ENCODE data around the gene PCYT2.

PCYT2 gene

DNA sequence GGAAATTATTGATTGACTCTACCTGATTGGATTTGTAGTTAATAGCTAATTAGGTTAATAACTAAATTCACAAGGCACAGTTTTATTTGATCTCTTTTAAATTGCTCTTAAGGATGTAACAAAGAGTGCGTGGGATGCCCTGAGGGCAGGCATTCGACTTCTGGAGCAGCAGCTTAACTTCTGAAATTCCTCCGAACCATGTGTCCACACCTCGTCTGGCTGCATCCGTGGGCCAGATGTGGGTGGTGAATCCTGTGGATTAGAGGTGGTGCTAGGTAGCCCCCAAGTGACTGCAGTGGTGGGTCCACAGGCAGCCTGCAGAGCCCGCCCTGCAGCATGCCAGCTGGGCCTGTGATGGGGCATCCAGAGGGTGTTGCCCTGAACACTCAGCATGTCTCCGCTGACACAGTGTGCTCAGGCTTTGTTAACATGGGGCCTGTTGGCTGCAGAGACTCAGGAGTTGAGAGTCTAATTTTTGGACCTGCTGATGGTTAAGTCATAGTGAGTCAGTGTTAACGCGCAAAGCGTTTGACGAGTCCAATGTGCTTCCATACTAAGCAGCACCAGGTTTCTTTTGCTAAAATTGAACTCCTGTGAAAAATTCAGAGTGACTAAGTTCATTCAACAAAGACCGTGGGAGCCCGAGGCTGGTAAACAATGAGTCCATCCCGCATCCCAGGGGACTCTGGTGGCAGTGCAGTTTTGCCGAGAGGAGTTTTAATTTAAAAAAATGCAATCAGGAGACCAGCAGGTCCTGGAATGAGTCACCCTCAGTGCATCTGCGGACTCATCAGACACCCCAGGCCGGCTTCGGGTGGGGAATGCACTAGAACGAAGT lies 13.0 kb downstream of the PCYT2 start:
- no peak for DNase-seq

DNA sequence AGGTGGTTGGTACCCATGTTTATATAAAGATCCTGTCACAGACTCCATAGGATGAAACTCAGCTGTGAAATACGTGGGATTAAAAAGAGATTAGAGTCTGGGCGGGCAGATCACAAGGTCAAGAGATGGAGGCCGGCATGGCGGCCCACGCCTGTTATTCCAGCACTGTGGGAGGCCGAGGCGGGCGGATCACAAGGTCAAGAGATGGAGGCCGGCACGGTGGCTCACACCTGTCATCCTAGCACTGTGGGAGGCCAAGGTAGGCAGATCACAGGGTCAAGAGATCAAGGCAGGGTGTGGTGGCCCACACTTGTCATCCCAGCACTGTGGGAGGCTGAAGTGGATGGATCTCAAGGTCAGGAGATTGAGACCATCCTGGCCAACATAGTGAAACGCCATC lies 15.8 kb downstream of the PCYT2 start:
- no peak for DNase-seq

- DNase-seq, result no peak
Observed at GRCh38 chr17:81891303-81891552, 20.0 kb downstream of the PCYT2 start.

DNA sequence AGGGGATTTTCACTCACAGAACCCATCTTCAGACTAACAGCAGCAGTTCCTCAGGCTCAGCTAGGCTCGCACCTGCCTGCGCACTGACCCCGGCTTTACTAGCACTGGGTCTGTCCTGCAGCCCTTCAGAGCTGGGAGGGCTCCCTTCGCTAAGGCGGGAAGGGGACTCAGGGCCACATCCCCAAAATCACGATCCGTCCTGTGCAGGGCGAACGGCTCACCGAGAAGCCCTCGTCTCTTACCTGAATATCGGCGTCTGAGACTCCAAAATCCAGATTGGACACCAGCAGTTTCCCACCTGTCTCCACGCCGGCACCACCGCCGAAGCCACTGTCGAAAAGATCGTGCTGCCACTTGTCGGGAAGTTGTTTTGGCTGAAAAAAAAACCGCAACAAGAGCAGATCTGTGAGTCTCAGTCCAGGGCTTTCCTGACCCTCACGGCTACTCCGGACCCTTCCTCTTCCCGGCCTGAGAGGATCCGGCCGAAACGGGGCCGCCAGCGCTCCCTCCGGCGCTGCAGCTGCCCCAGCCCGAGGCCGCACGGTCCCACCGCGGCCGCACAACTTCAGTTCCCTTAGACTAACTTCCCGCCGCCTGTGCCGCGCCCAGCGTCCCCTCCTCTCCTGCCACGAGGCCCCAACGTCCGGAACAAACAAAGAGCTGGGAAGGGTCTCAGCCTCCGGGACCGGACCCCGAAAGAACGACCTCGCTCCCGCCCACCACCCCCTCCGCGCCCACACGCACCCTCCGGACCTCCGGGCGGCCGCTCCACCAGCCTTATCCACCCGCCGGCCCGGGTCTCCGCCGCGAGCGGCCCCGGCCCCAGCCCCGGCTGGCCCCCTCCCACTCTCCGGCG lies 20.5 kb downstream of the PCYT2 start:
- DNase-seq, result no peak

GRCh38 chr17:81889602-81890001 lies 21.6 kb downstream of the PCYT2 start:
- no peak for DNase-seq

DNA sequence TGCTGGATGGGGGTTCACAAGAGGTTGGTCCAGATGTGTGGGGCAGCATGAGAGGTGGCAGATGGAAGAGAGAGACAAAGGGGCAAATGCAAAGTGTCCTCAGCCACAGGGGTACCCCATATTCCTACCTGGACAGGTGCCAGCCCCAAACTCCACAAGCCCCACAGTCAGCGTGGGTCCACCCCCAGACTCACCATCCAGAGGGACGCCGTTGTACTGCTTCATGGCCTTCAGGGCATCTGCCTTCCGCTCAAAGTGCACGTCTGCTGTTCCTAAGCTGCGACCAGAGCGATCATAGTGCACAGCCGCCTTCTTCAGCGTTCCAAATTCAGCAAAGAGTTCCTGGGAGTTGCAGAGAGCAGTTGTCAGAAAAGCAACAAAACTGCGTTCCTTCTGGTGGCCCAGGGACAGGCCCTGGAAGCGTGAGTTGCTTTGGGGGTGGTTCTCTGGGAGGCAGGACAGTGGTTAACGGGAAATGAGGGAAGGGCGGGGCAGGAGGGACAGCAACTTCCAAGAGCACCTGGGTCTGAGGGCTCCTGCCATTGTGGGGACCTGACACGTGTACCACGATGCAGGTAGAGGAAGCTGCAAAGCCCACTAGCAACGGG lies 22.1 kb downstream of the PCYT2 start:
- DNase-seq, result no peak

DNA sequence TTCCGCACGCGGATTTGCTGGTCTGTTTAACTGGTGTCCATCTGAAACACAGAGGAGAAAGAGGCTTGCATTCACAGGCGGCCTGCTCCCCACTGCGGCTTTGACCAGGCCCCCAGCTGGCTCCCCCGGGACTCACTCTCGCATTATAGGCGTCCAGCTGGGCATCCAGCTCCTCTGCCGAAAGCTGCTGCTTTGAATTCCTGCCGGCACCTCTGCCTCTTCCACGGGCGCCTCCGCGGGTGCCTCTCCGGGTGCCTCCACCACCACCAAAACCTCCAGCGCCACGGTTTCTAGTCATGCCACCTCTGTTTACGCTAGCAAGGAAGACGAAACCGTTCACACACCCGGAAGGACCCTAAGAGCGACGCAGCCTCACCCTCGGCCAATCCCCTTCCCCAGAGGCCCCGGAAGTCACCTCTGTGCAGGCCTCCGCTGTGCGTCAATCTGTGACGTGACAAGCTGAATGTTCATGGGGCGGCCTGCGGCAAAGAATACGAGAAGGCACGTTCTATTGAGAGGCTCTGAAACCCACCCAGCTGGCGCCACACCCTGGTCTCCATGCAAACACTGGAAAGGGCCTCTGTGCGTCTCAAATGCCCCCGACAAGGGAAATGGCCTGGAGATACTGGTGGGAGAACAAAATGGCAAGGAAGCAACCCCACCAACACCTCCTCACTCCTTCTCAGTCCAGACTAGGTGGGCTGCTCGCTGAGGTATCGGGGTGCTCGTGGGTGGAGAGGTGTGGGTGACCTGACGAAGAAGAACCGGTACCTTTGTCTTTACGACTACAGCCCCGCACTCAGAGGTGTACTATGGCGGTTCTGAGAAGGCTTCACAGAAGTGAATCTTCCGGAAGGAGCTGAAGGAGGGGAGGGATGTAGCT lies 22.9 kb downstream of the PCYT2 start:
- no peak for DNase-seq

DNA sequence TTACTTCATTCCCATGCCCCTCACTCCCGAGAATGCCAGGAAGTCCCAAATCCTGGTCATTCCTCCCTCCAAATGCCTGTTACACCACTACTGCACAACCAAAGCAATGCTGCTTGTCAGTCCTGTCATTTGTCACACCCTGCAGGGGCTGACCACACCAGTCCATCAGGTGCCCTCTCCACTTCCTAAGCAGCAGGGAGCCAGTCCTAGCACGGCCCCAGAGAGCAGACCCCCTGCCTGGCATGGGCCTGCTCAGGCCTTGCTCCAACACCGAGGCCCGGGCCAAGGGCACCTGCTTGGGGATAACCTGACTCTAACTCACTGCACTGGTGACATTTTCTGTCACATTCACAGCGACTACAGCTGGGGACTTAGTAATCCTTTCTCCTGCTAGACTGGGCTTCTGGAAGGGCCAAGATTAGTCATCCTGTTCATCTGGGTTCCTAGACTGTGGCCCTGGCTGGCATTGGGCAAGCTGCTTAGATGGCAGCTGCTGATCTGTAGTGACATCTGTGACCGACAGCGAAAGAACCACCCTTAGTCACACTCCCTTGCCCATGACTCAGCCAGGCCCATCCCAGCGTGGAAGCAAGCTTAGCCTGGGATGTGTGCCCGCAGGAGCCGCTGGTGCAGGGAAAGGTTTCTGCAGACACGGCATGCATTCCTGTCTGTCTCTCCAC lies 25.2 kb downstream of the PCYT2 start:
- DNase-seq, result no peak

DNA sequence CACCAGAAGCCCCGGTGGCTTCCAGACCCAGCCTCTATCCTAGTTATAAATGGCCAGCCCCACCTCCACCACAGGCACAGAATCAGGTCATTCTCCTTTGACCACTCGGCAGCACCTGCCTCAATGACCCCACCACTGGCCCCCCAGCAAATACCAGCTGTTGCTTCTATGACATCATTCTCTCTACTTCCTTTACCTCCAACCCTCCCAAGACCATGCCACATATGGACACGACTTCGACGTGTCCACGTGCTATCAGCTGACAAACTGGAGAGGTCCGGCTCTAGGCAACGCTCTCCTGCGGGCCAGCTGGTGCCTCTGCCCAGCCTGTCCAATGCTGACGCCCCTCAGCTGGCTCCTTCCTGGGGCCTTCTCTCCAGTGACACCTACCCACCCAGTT lies 25.7 kb downstream of the PCYT2 start:
- no peak for DNase-seq

GRCh38 chr17:81884968-81885367 lies 26.2 kb downstream of the PCYT2 start:
- DNase-seq, result no peak

GRCh38 chr17:81884520-81884919 lies 26.7 kb downstream of the PCYT2 start:
- no peak for DNase-seq

GRCh38 chr17:81879121-81879520 lies 32.1 kb downstream of the PCYT2 start:
- DNase-seq, result no peak

GRCh38 chr17:81878294-81878693 lies 32.9 kb downstream of the PCYT2 start:
- no peak for DNase-seq

GRCh38 chr17:81877569-81877968 lies 33.6 kb downstream of the PCYT2 start:
- DNase-seq, result no peak

GRCh38 chr17:81871387-81872230 lies 39.6 kb downstream of the PCYT2 start:
- no peak for DNase-seq

GRCh38 chr17:81870981-81871386 lies 40.2 kb downstream of the PCYT2 start, which contains the start of gene ARHGDIA:
TSS of gene ARHGDIA (minus strand) at chr17:81871337. CDS start at chr17:81869930, 1,407 bp downstream.
- peak; percentile 86 for DNase-seq

- no peak for DNase-seq
Observed at GRCh38 chr17:81870131-81870980, 40.8 kb downstream of the PCYT2 start.

DNA sequence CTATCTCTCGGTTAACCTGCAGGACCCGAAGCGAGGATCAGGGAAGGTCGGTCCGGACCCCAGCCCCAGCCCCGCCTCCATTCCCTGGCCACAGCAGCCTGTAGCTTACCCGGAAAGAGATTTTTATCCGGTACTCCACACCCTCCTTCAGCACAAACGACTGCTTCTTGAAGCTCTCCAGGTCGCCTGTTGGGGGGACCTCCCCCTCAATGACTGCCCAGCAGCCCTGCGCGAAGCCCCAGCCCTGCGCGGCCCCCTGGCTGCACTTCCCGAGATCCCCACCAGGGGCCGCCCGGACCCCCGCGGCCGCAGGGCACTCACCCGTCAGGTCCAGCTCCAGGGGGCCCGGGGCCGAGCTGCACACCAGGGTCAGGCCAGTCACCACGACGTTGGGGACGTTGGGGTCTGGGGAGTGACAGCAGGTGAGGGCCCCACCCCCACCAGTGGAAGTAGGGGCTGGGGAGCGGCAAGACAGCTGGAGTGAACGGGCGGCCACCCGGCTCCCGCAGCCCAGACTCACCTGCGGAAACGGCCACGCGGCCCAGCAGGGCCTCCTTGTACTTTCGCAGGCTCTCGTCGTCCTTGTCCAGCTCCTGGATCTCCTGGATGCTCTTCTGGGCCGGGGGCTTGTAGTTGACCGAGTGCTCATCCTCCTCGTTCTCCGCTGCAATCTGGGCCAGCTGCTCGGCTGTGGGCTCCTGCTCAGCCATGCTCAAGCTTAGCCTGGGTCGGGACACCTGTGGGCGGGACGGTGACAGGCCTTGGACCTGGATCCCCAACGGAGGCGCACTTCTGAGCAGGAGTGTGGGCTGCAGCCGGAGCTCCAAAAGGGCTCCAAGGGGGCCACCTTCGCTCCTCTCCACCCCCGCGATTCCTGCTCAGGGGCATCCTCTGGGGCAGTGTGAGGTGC lies 41.7 kb downstream of the PCYT2 start:
- DNase-seq, result no peak

DNA sequence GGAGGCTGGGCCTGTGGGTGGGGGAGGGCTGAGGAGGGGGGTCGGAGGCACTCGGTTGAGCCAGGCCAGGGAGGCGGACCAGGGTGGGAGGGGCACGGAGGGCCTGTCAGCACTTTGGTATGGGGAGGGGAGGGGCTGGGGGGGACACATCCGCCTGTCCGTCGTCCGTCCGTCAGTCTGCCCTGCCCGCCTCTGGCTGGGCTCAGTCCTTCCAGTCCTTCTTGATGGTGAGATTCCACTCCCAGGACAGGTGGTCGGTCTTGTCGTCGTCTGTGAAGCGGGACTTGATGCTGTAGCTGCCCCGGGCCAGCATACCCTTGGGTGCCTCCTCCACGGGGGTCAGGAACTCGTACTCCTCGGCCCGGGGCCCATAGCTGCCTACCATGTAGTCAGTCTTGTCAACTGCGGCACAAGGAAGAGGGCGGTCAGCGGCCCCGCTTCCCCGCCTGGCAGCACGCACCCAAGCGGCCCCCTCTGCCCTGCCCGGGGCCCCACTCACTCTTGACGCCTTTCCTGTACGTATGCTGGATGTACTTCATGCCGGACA lies 42.5 kb downstream of the PCYT2 start:
- peak; percentile 32 for DNase-seq
